SK-N-SH (cell line): Measurements from ENCODE around the gene CDH4. TPM values are rescaled to one million over a fixed set of nuclear protein-coding genes. Genes with fewer than 3 reads are reported as not detected.

Experiments used
- CTCF ChIA-PET: fragments of 300-600, 350-600 bp; formaldehyde crosslinking; extraction: SDS; loops from one replicate; lab custom pipeline; 2021; lab: Yijun Ruan, JAX
- POLR2A ChIA-PET: fragments of 350-600 bp; sonication (Branson Sonifier 250); formaldehyde crosslinking; extraction: SDS; loops from one replicate; lab custom pipeline; 2020; ENCODE audit warnings: antibody characterized with exemption, inconsistent platforms; lab: Yijun Ruan, JAX
- DNase-seq: peaks from one replicate; pipeline ENCODE4 v3.0.0; 2012
- H2AFZ ChIP-seq: fragments of 200-600 bp; sonication (generic); 2 replicates; pipeline ENCODE4 v1.8.1; 2016; ENCODE audit warnings: antibody characterized with exemption, mild to moderate bottlenecking, low read depth
- H3F3A ChIP-seq: fragments of 200-600 bp; sonication (generic); replicated peaks from 2 replicates; pipeline ENCODE3; 2016; ENCODE audit warnings: antibody characterized with exemption, mild to moderate bottlenecking; ENCODE audit not compliant: insufficient read depth
- H3K27ac ChIP-seq, 2 experiments: fragments of 200-500 bp in 1 of 2; fragments of 200-600 bp in 1 of 2; sonication (Bioruptor generic) in 1 of 2; sonication (generic), shearing (Covaris generic) in 1 of 2; 2 replicates each; pipeline versions ENCODE4 v1.5.1 to v1.6.1; 2014 to 2016; ENCODE audit warnings: low read depth in 2 of 2, inconsistent platforms in 1 of 2, low read length in 1 of 2, mild to moderate bottlenecking in 1 of 2, mixed read lengths in 1 of 2
- H3K27me3 ChIP-seq: fragments of 200-600 bp; sonication (generic), shearing (Covaris generic); 2 replicates; pipeline ENCODE4 v1.6.1; 2016; ENCODE audit warnings: mixed run types; ENCODE audit not compliant: insufficient read depth
- H3K36me3 ChIP-seq, 2 experiments: fragments of 200-500 bp in 1 of 2; fragments of 200-600 bp in 1 of 2; sonication (Bioruptor generic) in 1 of 2; sonication (generic) in 1 of 2; replicated peaks in 1 of 2; 2 replicates each; pipeline versions ENCODE3 to v1.5.1; 2014 to 2016; ENCODE audit warnings: low read length in 1 of 2, mild to moderate bottlenecking in 1 of 2; ENCODE audit not compliant: insufficient read depth in 2 of 2, control insufficient read depth in 1 of 2
- H3K4me1 ChIP-seq, 2 experiments: fragments of 200-500 bp in 1 of 2; fragments of 200-600 bp in 1 of 2; sonication (Bioruptor generic) in 1 of 2; sonication (generic), shearing (Covaris generic) in 1 of 2; 2 replicates each; pipeline versions ENCODE4 v1.5.1 to v1.6.1; 2014 to 2016; ENCODE audit warnings: low read depth in 1 of 2, low read length in 1 of 2, mixed run types in 1 of 2; ENCODE audit not compliant: insufficient read depth in 2 of 2, control insufficient read depth in 1 of 2
- H3K4me2 ChIP-seq: fragments of 200-600 bp; sonication (generic), shearing (Covaris generic); 2 replicates; pipeline ENCODE4 v1.6.1; 2017; ENCODE audit warnings: mixed run types
- H3K4me3 ChIP-seq, 2 experiments: fragments of 200-500 bp in 1 of 2; fragments of 200-600 bp in 1 of 2; sonication (Bioruptor generic) in 1 of 2; sonication (generic), shearing (Covaris generic) in 1 of 2; 2 replicates each; pipeline versions ENCODE4 v1.5.1 to v1.8.1; 2014 to 2016; ENCODE audit warnings: low read depth in 2 of 2, inconsistent platforms in 1 of 2, low read length in 1 of 2, mild to moderate bottlenecking in 1 of 2, mixed read lengths in 1 of 2, moderate library complexity in 1 of 2
- H3K79me2 ChIP-seq: fragments of 200-600 bp; sonication (generic); 2 replicates; pipeline ENCODE4 v1.8.1; 2017; ENCODE audit warnings: mild to moderate bottlenecking; ENCODE audit not compliant: insufficient read depth
- H3K9ac ChIP-seq: fragments of 200-600 bp; sonication (generic); 2 replicates; pipeline ENCODE4 v1.6.1; 2017; ENCODE audit warnings: mixed run types
- H3K9me2 ChIP-seq: fragments of 200-600 bp; sonication (generic); 2 replicates; pipeline ENCODE4 v1.6.1; 2017; ENCODE audit warnings: mixed run types
- H3K9me3 ChIP-seq: fragments of 200-600 bp; sonication (generic); 2 replicates; pipeline ENCODE4 v1.6.1; 2017; ENCODE audit warnings: mixed run types, mild to moderate bottlenecking, moderate library complexity
- H4K20me1 ChIP-seq: fragments of 200-600 bp; sonication (generic); 2 replicates; pipeline ENCODE4 v1.6.1; 2017; ENCODE audit warnings: mild to moderate bottlenecking, mixed run types; ENCODE audit not compliant: insufficient read depth
- CHD2 ChIP-seq: fragments of 150-350 bp; IDR thresholded peaks from 2 replicates; pipeline ENCODE4 v1.6.1; 2018; ENCODE audit warnings: low read length; ENCODE audit not compliant: partially characterized antibody
- CTCF ChIP-seq: fragments of 200-600 bp; sonication (generic); IDR thresholded peaks from 2 replicates; pipeline ENCODE4 v1.6.1; 2017; ENCODE audit warnings: antibody characterized with exemption, mild to moderate bottlenecking, moderate library complexity
- EZH2phosphoT487 ChIP-seq: fragments of 200-600 bp; sonication (generic); IDR thresholded peaks from 2 replicates; pipeline ENCODE4 v1.6.1; 2017; ENCODE audit warnings: low read depth, mixed run types, mild to moderate bottlenecking, antibody characterized with exemption, moderate library complexity, borderline replicate concordance
- FOXM1 ChIP-seq: IDR thresholded peaks from 2 replicates; pipeline ENCODE4 v1.4.0; 2012; ENCODE audit warnings: low read depth, mild to moderate bottlenecking
- GATA2 ChIP-seq: sonication (generic); formaldehyde crosslinking; IDR thresholded peaks from 2 replicates; pipeline ENCODE4 v1.5.0; 2020; ENCODE audit warnings: mild to moderate bottlenecking, missing genetic modification reagents
- JUND ChIP-seq: IDR thresholded peaks from 2 replicates; pipeline ENCODE4 v1.4.0; 2012
- PBX3 ChIP-seq: IDR thresholded peaks from 2 replicates; pipeline ENCODE4; 2012
- REST ChIP-seq: IDR thresholded peaks from 2 replicates; pipeline ENCODE4 v1.6.1; 2012; ENCODE audit warnings: mild to moderate bottlenecking, low read depth, low read length, moderate library complexity
- RXRA ChIP-seq: IDR thresholded peaks from 2 replicates; pipeline ENCODE4 v1.4.0; 2012; ENCODE audit warnings: low read depth, mild to moderate bottlenecking, borderline replicate concordance
- TAF1 ChIP-seq: IDR thresholded peaks from 2 replicates; pipeline ENCODE4 v1.6.1; 2012; ENCODE audit warnings: low read depth, mild to moderate bottlenecking, low read length, moderate library complexity, borderline replicate concordance
- TCF12 ChIP-seq: IDR thresholded peaks from 2 replicates; pipeline ENCODE4 v1.4.0; 2012
- USF1 ChIP-seq: IDR thresholded peaks from 2 replicates; pipeline ENCODE4 v1.4.0; 2012; ENCODE audit warnings: low read depth, borderline replicate concordance
- USF2 ChIP-seq: fragments of 150-350 bp; IDR thresholded peaks from 2 replicates; pipeline ENCODE4 v1.6.1; 2017; ENCODE audit warnings: antibody characterized with exemption, low read length, low read depth, borderline replicate concordance
- YY1 ChIP-seq: IDR thresholded peaks from 2 replicates; pipeline ENCODE4 v1.4.0; 2012; ENCODE audit warnings: low read depth, mild to moderate bottlenecking
- WGBS: methylation state at CpG from one replicate; pipeline ENCODE4 v1.1.6; 2017; ENCODE audit warnings: low lambda C conversion rate; 5-methylcytosine and 5-hydroxymethylcytosine counted together
- polyA plus RNA-seq, 3 experiments: library from polyadenylated mRNA; depleted of rRNA; stranded (reverse); fragments of >200 nt; gene quantifications; 2 replicates each; pipeline ENCODE4 v1.2.3, GENCODE V29; 2012

Gene CDH4
- polyA plus RNA-seq, 1 of the 3 experiments (the other 2 are of a cell fraction): not detected

GRCh38 chr20:61535091-61535490 lies 283.0 kb downstream of the CDH4 start:
- H3K36me3 ChIP-seq: no peaks in the 10 kb centered on the region
- POLR2A ChIA-PET: no interaction called here
- DNase-seq: no peak
- TF ChIP-seq USF2 (no peak), YY1 (no peak), FOXM1 (no peak), TAF1 (no peak)
- H2AFZ ChIP-seq: no peak overlapping the region
- no peak overlapping the region for H3K4me2 ChIP-seq
- no peaks in the 10 kb centered on the region for H4K20me1 ChIP-seq
- H3K4me3 ChIP-seq: no peak overlapping the region
- no peaks in the 10 kb centered on the region for H3K9me2 ChIP-seq
- no peaks in the 10 kb centered on the region for H3K27me3 ChIP-seq
- WGBS: 39% methylated on average over 9 of the region's 10 CpGs
- H3F3A ChIP-seq: no peaks in the 10 kb centered on the region
- CTCF ChIA-PET: interaction anchor here (1.0 to 1.2 kb wide), 2 partner anchors 12 to 13 kb away, joined by 3 read pairs; no protein-coding TSS in a partner anchor
- no peak overlapping the region for H3K27ac ChIP-seq
- H3K9me3 ChIP-seq: no peaks in the 10 kb centered on the region
- no peaks in the 10 kb centered on the region for H3K4me1 ChIP-seq
- H3K79me2 ChIP-seq: no peaks in the 10 kb centered on the region
- no peak overlapping the region for H3K9ac ChIP-seq

GRCh38 chr20:61535536-61535935 lies 283.5 kb downstream of the CDH4 start:
- H3K36me3 ChIP-seq: no peaks in the 10 kb centered on the region
- H3K79me2 ChIP-seq: no peaks in the 10 kb centered on the region
- no peak overlapping the region for H3K4me2 ChIP-seq
- H3K4me3 ChIP-seq: no peak overlapping the region
- TF ChIP-seq JUND: no peak
- no peak for TF ChIP-seq USF1
- TF ChIP-seq CHD2: no peak
- no peak for TF ChIP-seq RXRA
- TF ChIP-seq TCF12: no peak
- no peak for TF ChIP-seq GATA2 (CRISPR knock-in tag)
- DNase-seq: no peak
- no peaks in the 10 kb centered on the region for H3K4me1 ChIP-seq
- H3K27me3 ChIP-seq: no peaks in the 10 kb centered on the region
- H4K20me1 ChIP-seq: no peaks in the 10 kb centered on the region
- whole genome bisulfite sequencing: 60% methylated on average over 9 of the region's 13 CpGs
- no peaks in the 10 kb centered on the region for H3F3A ChIP-seq
- H2AFZ ChIP-seq: no peak overlapping the region
- no peaks in the 10 kb centered on the region for H3K9me3 ChIP-seq
- no peaks in the 10 kb centered on the region for H3K9me2 ChIP-seq
- H3K9ac ChIP-seq: no peak overlapping the region
- H3K27ac ChIP-seq: no peak overlapping the region
- CTCF ChIA-PET: interaction anchor here (1.0 kb wide), 1 partner anchor 12 kb away, joined by 3 read pairs; no protein-coding TSS in a partner anchor
- POLR2A ChIA-PET: no interaction called here

- no peak overlapping the region for H2AFZ ChIP-seq
- no peaks in the 10 kb centered on the region for H3K4me1 ChIP-seq
- no peaks in the 10 kb centered on the region for H3K9me3 ChIP-seq
- H3K36me3 ChIP-seq: no peaks in the 10 kb centered on the region
- H3K27ac ChIP-seq: no peak overlapping the region
- CTCF ChIA-PET: interaction anchor here (1.0 kb wide), 1 partner anchor 13 kb away, joined by 3 read pairs; no protein-coding TSS in a partner anchor
- no peak overlapping the region for H3K4me3 ChIP-seq
- H3K4me2 ChIP-seq: no peak overlapping the region
- DNase-seq: no peak
- no peaks in the 10 kb centered on the region for H4K20me1 ChIP-seq
- H3K9me2 ChIP-seq: no peaks in the 10 kb centered on the region
- POLR2A ChIA-PET: no interaction called here
- H3K79me2 ChIP-seq: no peaks in the 10 kb centered on the region
- WGBS: 34% methylated on average over 4 of the region's 8 CpGs
- no peak overlapping the region for H3K9ac ChIP-seq
- no peaks in the 10 kb centered on the region for H3K27me3 ChIP-seq
- no peaks in the 10 kb centered on the region for H3F3A ChIP-seq
- TF ChIP-seq JUND: no peak
- TF ChIP-seq PBX3: no peak
- TF ChIP-seq CTCF: no peak
- no peak for TF ChIP-seq REST
- no peak for TF ChIP-seq EZH2phosphoT487
Observed at GRCh38 chr20:61535956-61536355, 283.9 kb downstream of the CDH4 start.
